ENCODE measurements around the gene DVL2.

Gene DVL2

GRCh38 chr17:7225711-7226331, 8.5 kb downstream of the DVL2 start:
- ATAC-seq, result no peak
- TF ChIP-seq ZC3H10 (CRISPR knock-in tag; IDR thresholded peaks at IDR 0.05), result no peak
- no peak for TF ChIP-seq ISL1 (CRISPR knock-in tag; IDR thresholded peaks at IDR 0.05)
- no peak for TF ChIP-seq ZNF565 (CRISPR knock-in tag; conservative IDR thresholded peaks at IDR 0.05; ENCODE audit: low read depth)
- no peak for TF ChIP-seq ESRRG (CRISPR knock-in tag; IDR thresholded peaks at IDR 0.05)
- TF ChIP-seq ARNTL (CRISPR knock-in tag; IDR thresholded peaks at IDR 0.05; ENCODE audit: borderline replicate concordance, low read depth), result no peak
- TF ChIP-seq, protein P1, sequence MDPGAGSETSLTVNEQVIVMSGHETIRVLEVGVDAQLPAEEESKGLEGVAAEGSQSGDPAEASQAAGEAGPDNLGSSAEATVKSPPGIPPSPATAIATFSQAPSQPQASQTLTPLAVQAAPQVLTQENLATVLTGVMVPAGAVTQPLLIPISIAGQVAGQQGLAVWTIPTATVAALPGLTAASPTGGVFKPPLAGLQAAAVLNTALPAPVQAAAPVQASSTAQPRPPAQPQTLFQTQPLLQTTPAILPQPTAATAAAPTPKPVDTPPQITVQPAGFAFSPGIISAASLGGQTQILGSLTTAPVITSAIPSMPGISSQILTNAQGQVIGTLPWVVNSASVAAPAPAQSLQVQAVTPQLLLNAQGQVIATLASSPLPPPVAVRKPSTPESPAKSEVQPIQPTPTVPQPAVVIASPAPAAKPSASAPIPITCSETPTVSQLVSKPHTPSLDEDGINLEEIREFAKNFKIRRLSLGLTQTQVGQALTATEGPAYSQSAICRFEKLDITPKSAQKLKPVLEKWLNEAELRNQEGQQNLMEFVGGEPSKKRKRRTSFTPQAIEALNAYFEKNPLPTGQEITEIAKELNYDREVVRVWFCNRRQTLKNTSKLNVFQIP (CRISPR knock-in tag; IDR thresholded peaks at IDR 0.05; ENCODE audit: borderline replicate concordance, low read depth), result no peak
- TF ChIP-seq RARB (CRISPR knock-in tag; IDR thresholded peaks at IDR 0.05), result no peak
- TF ChIP-seq PATZ1 (CRISPR knock-in tag; IDR thresholded peaks at IDR 0.05; ENCODE audit: borderline replicate concordance), result no peak
- TF ChIP-seq ZNF8 (CRISPR knock-in tag; IDR thresholded peaks at IDR 0.05), result no peak
- TF ChIP-seq TSHZ2 (CRISPR knock-in tag; IDR thresholded peaks at IDR 0.05), result no peak
- TF ChIP-seq TCF4 (CRISPR knock-in tag; IDR thresholded peaks at IDR 0.05; ENCODE audit: borderline replicate concordance), result no peak
- no peak for TF ChIP-seq ZFP3 (CRISPR knock-in tag; IDR thresholded peaks at IDR 0.05)
- TF ChIP-seq CREB5 (CRISPR knock-in tag; IDR thresholded peaks at IDR 0.05; ENCODE audit: low read depth), result no peak
- TF ChIP-seq CSDC2 (CRISPR knock-in tag; IDR thresholded peaks at IDR 0.05), result no peak
- TF ChIP-seq PPARA (CRISPR knock-in tag; IDR thresholded peaks at IDR 0.05; ENCODE audit: borderline replicate concordance), result no peak

- ATAC-seq, result no peak
- TF ChIP-seq TSHZ2 (CRISPR knock-in tag; IDR thresholded peaks at IDR 0.05) (no peak), BACH2 (CRISPR knock-in tag; IDR thresholded peaks at IDR 0.05; ENCODE audit: borderline replicate concordance) (no peak), ZNF70 (CRISPR knock-in tag; IDR thresholded peaks at IDR 0.05) (no peak), TCF4 (CRISPR knock-in tag; IDR thresholded peaks at IDR 0.05; ENCODE audit: borderline replicate concordance) (no peak), ZNF8 (CRISPR knock-in tag; IDR thresholded peaks at IDR 0.05) (no peak), CSRNP3 (CRISPR knock-in tag; IDR thresholded peaks at IDR 0.05) (no peak), RARB (CRISPR knock-in tag; IDR thresholded peaks at IDR 0.05) (no peak), ZFP30 (CRISPR knock-in tag; IDR thresholded peaks at IDR 0.05) (no peak), GLIS3 (CRISPR knock-in tag; IDR thresholded peaks at IDR 0.05) (no peak), CREB5 (CRISPR knock-in tag; IDR thresholded peaks at IDR 0.05; ENCODE audit: low read depth) (no peak), OSR1 (CRISPR knock-in tag; IDR thresholded peaks at IDR 0.05) (no peak), PATZ1 (CRISPR knock-in tag; IDR thresholded peaks at IDR 0.05; ENCODE audit: borderline replicate concordance) (no peak), ESRRG (CRISPR knock-in tag; IDR thresholded peaks at IDR 0.05) (no peak)
- TF ChIP-seq, protein P1 (CRISPR knock-in tag; IDR thresholded peaks at IDR 0.05; ENCODE audit: borderline replicate concordance, low read depth), result no peak
Measured at GRCh38 chr17:7224661-7225111, 9.6 kb downstream of the DVL2 start.
